Measurements from ENCODE around the gene COX4I2.
A peak's percentile ranks its signal among the peaks of the same experiment; 100 is the strongest.
"Not testable (repeated sequence)": the region's sequence is repeated elsewhere in the genome, so short reads cannot be mapped to it uniquely, and the experiment has no call there.

Gene COX4I2

DNA sequence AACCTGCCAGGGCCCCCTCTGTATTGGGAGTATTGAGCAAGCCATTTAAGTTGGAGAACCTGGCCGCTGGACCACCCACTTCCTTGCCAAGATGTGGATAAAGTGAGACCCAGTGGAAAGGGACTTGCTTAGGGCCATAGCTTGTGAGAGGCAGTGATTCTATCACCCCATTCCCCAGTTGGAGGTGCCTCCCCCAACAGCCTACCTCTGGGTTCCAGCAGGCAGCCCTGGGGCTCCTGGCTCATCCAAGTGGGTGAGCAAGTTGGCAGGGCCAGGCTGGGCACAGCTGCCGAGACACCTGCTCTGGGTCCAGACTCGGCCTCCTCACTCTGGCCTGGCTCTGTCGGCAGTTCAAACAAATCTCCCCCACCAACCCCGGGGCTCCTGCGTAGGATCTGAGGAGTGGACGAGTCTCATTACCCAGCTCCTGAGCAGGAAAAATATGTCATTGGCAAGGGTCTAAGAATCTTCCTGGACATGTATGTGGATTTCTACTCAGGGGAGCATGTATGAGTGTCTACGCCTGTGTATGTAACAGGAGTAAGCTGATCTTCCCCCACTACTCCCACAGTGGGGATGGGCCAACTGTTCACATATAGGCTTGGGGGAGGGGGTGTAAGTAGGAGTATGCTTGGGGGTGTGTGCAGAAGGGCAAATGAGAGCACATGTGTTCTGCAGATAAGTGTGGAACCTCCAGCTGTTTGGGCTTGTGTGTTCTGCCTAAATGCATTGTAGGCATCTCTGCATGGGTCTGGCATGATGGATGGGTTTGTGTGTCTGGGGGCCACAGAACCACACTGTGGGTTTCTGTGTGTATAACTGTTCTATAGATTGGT, 30.7 kb upstream of the COX4I2 start:
- DNase-seq (ENCODE audit: extremely low spot score, insufficient read length, low read depth): no peak

DNA sequence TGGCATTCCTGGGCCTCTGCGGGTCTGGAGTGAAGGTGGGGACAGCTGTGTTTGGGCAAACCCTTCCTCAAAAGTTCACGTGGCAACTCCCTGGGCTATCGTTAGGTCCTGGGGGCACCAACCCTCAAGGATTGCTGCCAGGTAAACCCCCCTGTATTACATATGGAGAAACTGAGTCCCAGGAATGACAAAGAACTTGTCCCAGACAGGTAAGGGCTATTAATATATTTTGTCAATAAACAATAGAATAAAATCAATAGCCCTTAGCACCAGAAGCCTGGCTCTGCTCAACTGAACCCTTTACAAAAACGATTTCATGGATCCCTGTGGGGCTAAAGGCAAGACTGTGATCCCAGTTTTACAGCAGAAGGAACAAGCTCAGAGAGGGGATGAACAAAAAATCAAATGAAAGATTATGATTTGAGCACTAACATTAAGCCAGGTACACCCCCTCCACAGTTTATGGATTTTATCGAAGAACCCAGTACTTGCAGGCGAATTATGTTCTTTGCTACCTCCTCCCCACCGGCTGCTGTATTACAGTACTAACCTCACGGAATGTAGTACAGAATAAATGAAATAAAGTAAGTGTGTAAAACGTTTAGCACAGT, 30.0 kb upstream of the COX4I2 start:
- FAIRE-seq (no peak), DNase-seq (ENCODE audit: extremely low spot score, insufficient read length, low read depth) (no peak)

More for the DNA sequence above, 30.7 kb upstream of the COX4I2 start:
- no peak for FAIRE-seq

DNA sequence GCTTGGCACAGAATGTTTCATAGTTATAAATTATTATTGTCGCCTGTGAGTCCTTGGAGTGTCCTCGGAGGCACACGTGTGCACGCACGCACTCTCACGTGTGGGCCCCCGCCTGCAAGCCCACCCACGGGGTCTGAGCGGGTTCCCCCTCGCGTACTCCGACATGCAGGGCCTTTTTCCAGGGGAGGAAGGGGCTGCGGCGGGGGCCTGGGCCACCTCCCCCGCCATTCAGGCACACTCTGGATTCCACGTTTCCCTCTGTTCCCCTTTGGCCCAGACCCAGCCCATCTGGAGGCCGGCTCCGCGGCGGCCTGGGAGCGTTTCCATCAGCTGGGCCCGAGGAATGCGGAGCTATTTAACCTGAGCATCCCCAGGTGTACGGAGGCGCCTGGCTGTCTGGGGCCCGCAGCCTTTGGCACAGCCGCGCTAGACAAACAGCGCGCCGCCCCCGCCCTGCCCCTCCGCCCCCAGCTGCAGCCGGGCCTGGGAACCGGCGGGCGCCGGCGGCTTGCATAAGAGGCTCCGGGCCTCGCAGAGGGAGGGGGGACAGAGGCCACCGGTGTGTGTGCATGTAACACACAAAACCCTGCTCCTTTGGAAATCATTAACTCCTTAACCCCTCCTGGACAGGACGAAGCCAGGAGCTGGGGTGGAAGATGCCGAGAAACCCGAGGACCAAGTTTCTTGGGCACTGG, 29.3 kb upstream of the COX4I2 start:
- DNase-seq (ENCODE audit: extremely low spot score, insufficient read length, low read depth) (no peak), FAIRE-seq (no peak)

- not testable (repeated sequence) for DNase-seq (ENCODE audit: extremely low spot score, insufficient read length, low read depth); FAIRE-seq
Measured at GRCh38 chr20:31612271-31612640, 25.5 kb upstream of the COX4I2 start.

GRCh38 chr20:31615416-31615815, 22.3 kb upstream of the COX4I2 start:
- no peak for FAIRE-seq

GRCh38 chr20:31617432-31618104, 20.1 kb upstream of the COX4I2 start:
- peak; percentile 9 for FAIRE-seq
- no peak for DNase-seq (ENCODE audit: extremely low spot score, insufficient read length, low read depth)

More at GRCh38 chr20:31615416-31615815, 22.3 kb upstream of the COX4I2 start:
- no peak for DNase-seq (ENCODE audit: extremely low spot score, insufficient read length, low read depth)

GRCh38 chr20:31620246-31620645, 17.5 kb upstream of the COX4I2 start:
- FAIRE-seq: no peak
- DNase-seq (ENCODE audit: extremely low spot score, insufficient read length, low read depth): no peak

GRCh38 chr20:31623123-31623505, 14.6 kb upstream of the COX4I2 start:
- not testable (repeated sequence) for FAIRE-seq; DNase-seq (ENCODE audit: extremely low spot score, insufficient read length, low read depth)

DNA sequence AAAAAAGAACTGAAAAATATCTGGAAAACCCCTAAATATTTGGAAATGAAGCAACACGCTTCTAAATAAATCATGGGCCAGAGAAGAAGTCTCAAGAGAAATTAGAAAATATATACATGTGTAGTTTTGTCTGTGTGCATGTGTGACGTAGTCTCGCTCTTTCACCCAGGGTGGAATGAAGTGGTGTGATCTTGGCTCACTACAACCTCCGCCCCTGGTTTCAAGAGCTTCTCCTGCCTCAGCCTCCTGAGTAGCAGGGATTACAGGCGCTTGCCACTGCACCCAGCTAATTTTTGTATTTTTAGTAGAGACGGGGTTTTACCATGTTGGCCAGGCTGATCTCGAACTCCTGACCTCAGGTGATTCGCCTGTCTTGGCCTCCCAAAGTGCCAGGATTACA, 11.2 kb upstream of the COX4I2 start:
- DNase-seq (ENCODE audit: extremely low spot score, insufficient read length, low read depth); FAIRE-seq: not testable (repeated sequence)

GRCh38 chr20:31628057-31628456, 9.7 kb upstream of the COX4I2 start:
- not testable (repeated sequence) for DNase-seq (ENCODE audit: extremely low spot score, insufficient read length, low read depth); FAIRE-seq

- no peak for FAIRE-seq
- no peak for DNase-seq (ENCODE audit: extremely low spot score, insufficient read length, low read depth)
Measured at GRCh38 chr20:31630187-31630790, 7.4 kb upstream of the COX4I2 start.

- no peak for DNase-seq (ENCODE audit: extremely low spot score, insufficient read length, low read depth)
- FAIRE-seq: no peak
Measured at GRCh38 chr20:31632548-31633338, 5.0 kb upstream of the COX4I2 start.

- DNase-seq (ENCODE audit: extremely low spot score, insufficient read length, low read depth) (no peak), FAIRE-seq (no peak)
Measured at GRCh38 chr20:31633339-31633914, 4.3 kb upstream of the COX4I2 start.

DNA sequence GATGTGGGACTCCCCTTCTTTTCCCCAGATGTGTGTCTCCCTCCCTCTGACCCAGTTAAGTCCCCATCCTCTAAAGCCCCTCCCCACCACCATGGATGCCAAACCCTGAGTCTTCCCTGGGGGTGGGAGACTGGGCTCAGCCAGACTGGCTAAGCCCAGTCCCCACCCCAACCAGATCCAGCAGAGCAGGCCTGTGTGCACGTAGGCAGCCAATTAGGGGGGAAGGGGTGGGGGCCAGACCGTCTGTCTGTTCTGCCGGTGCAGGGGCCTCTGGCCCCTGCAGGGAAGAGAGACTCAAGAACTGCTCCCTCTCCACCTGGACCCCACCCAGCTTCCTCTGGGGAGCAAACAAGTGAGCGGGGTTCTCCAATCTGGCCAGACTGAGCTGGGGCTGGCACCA, 605 bp downstream of the COX4I2 start:
- no peak for DNase-seq (ENCODE audit: extremely low spot score, insufficient read length, low read depth)
- FAIRE-seq: no peak

DNA sequence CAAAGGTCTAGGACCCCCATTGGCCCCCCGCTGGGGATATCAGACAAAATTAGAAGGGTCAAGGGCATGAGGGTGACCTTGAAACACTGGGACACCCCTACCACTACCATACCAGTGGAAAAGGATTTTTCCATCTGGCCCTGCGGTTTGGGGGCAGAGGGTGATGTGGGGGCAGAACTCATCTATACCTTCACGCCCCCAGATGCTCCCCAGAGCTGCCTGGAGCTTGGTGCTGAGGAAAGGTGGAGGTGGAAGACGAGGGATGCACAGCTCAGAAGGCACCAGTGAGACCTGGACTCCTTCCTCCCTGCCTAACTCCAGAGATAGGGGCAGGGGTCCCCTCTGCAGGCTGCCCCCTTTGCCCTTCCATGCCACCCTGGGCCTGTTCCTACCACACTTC, 1.1 kb downstream of the COX4I2 start:
- no peak for FAIRE-seq
- DNase-seq (ENCODE audit: extremely low spot score, insufficient read length, low read depth): no peak

DNA sequence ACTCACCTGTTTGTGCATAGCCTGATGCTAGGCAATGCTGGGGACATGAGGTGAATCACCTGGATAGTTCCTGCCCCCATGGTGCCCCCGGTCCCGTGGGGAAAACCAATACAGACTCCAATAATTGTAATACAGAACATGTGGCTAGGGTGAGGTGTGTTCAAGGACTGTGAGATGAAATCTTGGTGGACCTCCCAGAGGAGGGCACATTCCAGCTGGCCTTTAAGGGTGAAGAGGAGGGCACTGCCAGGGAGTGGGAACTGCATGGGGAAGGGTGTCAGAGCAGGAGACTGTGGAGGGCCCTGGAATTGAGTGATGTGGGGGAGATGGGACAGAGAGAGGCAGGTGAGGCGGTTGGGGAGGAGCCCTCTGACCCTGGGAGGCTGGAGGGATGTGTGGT, 2.5 kb downstream of the COX4I2 start:
- no peak for FAIRE-seq

DNA sequence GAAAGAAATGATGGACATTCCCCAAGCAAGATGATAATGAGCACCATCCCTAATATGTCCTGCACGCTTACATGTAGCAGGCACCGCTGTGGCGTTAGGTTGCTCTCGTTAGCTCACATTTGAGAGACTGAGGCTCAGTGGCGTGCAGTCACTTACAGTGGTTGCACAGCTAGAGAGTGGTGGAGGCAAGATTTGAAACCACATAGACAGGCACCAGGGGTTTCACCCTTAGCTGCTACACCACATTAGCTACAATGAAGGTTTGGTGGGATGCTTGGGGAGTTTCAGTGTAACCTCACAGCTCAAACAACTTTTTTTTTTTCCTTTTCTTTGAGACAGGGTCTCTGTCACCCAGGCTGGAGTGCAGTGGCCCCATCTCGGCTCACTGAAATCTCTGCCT, 3.7 kb downstream of the COX4I2 start:
- no peak for DNase-seq (ENCODE audit: extremely low spot score, insufficient read length, low read depth)
- no peak for FAIRE-seq

More for the DNA sequence above, 2.5 kb downstream of the COX4I2 start:
- no peak for DNase-seq (ENCODE audit: extremely low spot score, insufficient read length, low read depth)

- no peak for DNase-seq (ENCODE audit: extremely low spot score, insufficient read length, low read depth)
- FAIRE-seq: no peak
Measured at GRCh38 chr20:31642837-31643236, 5.1 kb downstream of the COX4I2 start.

DNA sequence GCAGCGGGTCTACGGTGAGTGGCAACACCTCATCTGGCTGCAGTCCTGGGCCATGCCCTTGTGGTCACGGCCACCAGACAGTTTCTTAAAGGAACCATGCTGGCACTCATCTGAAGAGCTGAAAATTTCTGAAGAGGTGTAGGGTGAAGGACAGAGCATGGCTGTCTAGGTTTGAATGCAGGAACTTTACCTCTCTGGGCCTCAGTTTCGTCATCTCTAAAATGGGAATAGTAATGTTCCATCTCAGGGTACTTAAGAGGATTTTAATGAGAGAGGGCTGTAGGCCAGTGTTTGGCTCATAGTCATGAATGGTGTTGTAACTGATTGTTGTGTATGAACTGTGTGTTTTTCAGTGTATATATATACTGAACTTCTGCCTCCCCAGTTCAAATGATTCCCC, 5.8 kb downstream of the COX4I2 start:
- FAIRE-seq (no peak), DNase-seq (ENCODE audit: extremely low spot score, insufficient read length, low read depth) (no peak)

Data from GM18507 (cell line).